ENCODE measurements around the gene KCNN2.

The KCNN2 gene

DNA sequence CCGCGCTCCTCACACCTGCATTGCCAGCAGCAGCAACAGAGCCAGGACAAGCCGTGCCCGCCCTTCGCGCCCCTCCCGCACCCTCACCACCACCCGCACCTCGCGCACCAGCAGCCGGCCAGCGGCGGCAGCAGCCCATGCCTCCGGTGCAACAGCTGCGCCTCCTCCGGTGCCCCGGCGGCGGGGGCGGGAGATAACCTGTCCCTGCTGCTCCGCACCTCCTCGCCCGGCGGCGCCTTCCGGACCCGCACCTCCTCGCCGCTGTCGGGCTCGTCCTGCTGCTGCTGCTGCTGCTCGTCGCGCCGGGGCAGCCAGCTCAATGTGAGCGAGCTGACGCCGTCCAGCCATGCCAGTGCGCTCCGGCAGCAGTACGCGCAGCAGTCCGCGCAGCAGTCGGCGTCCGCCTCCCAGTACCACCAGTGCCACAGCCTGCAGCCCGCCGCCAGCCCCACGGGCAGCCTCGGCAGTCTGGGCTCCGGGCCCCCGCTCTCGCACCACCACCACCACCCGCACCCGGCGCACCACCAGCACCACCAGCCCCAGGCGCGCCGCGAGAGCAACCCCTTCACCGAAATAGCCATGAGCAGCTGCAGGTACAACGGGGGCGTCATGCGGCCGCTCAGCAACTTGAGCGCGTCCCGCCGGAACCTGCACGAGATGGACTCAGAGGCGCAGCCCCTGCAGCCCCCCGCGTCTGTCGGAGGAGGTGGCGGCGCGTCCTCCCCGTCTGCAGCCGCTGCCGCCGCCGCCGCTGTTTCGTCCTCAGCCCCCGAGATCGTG, 517 bp downstream of the KCNN2 start:
- peak in 15 of 51 donors; percentile 14 to 81 (median 56) for DNase-seq

DNA sequence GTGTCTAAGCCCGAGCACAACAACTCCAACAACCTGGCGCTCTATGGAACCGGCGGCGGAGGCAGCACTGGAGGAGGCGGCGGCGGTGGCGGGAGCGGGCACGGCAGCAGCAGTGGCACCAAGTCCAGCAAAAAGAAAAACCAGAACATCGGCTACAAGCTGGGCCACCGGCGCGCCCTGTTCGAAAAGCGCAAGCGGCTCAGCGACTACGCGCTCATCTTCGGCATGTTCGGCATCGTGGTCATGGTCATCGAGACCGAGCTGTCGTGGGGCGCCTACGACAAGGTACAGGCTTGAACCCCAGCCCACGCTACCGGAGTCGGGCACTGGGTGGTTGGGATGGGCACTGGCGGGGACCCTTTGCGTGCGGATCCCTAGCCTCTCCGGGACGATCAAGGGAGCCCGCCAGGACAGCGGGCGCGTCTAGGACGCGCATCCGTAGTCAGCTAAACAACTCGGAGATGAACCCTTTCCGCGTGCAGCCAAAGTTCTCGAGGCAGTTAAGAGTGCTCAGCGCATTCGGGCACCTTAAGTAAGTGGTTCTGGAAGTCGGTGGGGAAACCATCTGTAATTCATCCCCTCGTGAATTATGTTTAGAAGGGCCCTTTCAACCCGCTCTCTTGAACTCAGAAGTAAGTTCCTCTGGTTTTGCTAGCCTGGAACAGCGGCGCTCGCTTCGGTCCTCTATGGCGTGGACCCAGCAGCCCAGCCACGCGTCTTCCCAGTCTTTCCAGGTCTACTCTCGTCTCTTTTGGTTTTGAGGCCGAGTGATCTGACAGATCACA, 1.3 kb downstream of the KCNN2 start:
- DNase-seq = peak in 10 of 51 donors; percentile 10 to 38 (median 17)

DNA sequence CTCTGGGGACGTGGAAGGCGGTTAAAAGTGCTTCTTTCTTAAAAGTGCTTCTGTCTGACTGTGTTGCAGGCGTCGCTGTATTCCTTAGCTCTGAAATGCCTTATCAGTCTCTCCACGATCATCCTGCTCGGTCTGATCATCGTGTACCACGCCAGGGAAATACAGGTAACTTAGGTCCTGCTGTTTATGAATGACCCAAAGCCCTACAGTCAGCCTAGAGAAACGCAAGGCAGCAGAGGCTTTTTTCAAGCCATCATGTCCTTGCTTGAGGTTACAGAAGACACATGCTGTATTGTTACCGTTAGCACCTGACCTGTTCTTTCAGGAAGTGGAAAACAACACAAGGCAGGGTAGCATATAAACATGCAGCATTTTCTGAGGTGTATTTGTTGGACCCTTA, 2.0 kb downstream of the KCNN2 start:
- peak in 1 of 51 donors; percentile 12 for DNase-seq

DNA sequence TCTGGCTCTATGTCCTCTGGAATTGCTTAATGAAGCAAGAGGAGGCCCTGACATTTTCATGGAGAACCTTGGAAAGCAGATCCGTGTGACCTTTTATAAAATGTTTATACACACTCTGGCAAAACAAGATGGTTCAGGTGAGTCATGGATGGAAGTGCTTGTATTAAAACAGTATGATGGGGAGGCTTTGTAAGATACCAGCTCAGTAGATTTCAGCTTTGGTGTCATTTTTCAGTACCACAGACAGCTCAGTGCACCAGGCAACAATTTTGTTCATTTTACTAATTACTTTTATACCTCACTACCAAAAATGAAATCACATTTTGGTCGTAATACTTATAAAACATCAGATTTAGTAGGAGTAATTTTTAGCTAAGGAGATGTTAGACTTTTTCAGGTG, 5.2 kb downstream of the KCNN2 start:
- no peak for DNase-seq

DNA sequence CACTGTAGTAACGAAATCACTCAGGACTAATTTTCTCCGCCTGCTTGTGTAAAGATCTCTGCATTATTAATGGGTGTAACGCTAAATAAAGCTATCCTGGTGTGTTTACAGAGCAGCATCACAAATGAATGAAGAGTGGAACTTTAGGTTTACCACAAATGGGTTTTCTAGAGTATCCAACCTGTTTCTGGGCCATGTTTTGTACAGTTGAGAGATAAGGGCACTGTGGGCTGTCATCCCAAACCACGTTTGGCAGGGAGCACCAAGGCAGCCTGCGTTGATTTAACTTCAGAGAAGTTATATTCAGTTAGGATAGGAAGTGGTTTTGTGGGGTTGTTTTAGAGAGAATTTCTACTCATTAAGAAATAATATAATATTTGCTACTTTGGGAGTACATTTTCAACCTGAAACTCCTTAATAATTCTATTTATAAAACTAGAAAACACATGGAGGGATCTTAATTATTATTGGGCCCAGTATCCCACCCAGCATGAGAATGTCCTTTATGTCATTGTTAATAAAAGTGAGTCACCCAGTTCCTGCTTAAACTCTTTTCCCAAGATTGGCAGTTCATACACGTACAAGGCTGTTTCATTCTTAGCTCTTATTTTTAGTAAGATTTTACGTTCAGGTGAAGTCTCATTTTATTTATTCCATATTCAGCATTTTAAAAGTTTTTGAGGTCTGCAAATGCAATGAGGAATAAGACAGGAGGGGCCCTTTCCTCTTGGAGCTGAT, 8.0 kb downstream of the KCNN2 start:
- no peak for DNase-seq

DNA sequence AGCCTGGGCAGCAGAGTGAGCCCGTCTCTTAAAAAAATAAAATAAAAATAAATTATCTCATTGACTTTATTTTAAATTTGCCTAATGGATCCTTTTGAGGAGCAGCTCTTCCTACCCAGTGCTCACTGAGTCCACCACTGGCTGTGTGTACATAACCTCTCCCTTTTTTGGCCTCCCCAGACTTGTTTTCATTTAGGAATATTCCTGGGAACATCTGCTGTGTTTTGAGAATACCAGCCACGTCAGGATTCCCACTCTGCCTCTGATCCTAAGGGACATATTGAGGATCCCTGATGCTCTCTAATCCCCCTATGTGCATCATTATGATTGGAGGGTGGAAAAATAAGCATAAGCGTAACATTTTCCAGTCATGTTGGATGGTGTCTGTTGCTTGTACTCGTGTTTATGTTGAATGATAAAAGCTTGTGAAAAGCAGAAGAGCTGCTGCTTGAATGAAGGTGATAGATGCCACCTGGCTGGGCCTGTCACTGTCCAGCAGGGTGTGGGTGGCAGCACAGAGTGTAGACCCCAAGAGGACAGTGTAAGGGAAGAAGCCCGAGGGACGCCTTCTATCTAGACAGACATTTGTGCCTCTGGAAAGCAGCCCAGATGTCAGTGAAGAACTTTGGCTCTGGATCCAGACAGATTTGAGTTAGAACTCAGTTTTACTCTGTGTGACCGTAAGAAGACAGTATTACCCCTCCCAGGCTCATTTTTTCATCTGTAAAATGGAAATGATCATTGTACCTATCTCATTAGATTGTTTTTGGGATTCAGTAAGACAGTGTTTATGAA, 15.4 kb downstream of the KCNN2 start:
- DNase-seq = no peak

DNA sequence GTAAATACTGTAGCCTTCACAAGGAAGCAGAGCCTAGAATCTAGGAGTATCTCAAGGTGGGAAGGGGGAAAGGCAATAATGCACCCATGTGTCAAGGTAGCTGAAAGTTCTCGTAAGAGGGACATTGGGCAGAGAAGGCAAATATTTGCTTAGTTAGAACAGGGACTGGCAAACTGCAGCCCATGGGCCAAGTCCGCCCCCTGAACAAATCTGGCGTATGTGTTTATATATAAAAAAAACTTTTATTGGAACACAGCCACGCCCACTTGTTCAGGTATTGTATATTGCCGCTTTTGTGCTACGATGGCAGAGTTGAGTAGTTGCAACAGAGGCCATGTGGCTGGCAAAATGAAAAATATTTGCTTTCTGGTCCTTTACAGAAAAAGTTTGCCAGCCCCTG, 16.1 kb downstream of the KCNN2 start:
- no peak for DNase-seq

DNA sequence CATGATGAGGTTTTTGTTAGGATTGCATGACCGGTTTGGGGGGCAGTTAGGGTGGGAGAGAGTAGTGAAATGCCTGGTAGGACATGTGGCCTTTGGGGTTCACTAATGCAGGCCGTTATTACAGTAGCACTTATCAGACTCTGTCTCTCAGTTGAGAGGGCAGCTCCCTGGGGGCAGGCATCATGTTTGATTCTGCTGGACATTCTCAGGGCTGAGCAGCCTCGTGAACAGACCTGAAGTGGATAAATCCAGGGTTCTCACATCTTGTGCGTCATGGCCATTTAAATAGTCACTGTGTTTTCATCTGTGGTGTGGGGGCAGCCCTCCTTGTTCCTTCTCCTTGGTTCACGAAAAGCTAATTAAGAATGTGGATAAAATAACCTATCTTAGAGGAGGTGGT, 18.9 kb downstream of the KCNN2 start:
- DNase-seq = no peak

DNA sequence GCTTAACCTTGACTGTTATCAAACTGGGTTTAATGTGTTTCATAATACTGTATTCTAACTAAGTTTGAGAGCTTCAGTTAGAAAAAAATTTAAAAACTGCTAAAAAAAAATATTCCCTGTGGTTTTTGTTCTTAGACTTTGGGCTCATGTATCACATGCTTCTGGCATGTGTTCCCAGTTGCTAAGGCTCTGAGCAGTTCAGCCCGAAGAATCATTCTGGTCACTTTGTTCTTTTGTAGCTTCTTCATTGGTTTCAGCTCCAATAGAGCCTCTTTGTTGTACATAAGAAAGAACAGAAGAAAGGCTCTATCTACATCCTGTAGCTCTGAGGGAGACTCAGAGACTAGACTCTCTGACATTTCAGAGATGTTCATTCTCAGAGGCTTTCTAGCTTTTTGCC, 25.6 kb downstream of the KCNN2 start:
- DNase-seq = peak in 2 of 51 donors; percentile 3 to 9

DNA sequence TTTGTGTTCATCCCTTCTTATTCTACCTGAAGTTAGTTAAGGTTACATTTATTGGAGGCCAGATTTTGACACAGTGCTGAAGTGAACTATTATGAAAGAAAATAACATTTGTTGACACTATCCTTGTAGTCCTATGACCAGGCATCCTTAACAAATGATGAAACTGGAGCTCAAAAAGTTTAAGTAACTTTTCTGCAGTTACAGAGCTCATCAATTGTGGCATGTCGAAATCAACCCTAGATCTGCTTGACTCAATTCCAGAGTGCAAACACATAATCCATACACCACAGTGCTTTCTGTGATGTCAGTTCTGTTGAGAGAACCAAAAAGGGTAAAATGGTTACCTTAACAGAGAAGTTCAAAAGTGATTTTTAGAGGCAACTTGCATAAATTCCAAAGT, 28.6 kb downstream of the KCNN2 start:
- no peak for DNase-seq

DNA sequence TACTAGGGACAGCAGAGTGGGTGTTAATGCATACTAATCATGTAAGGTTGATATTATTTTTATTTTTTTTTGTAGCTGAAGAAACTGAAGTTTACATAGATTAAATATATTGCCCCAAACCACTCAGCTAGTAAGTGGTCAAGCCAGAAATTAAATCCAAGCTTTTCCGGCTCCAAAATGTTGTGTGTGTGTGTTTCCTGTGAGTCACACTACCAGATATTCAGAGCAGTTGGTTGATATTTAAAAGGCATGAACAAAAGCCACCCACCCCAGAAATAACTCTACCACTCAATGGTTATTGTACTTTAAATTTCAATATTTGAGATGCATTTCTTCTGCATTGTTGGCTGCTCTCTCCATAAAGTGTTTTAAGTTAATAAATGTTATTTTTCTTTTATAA, 29.5 kb downstream of the KCNN2 start:
- DNase-seq = no peak

DNA sequence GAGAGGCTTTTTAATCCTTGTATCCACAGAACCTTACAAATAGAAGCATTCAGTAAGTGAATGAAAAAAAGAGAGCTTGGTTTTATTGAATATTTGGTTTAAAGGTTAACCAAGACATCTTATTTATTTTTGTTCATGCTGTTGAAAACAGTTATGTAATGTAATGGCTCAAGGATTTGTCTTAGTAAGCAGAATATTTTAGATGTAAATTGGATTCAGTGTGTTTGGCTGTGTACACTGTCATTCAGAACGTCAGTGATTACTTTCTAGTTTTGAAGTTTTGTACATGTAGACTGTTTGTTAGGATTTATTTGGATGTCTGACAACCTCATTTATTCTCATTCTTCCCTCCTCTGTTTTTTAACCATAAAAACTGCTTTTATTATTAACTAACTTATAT, 31.3 kb downstream of the KCNN2 start:
- no peak for DNase-seq

DNA sequence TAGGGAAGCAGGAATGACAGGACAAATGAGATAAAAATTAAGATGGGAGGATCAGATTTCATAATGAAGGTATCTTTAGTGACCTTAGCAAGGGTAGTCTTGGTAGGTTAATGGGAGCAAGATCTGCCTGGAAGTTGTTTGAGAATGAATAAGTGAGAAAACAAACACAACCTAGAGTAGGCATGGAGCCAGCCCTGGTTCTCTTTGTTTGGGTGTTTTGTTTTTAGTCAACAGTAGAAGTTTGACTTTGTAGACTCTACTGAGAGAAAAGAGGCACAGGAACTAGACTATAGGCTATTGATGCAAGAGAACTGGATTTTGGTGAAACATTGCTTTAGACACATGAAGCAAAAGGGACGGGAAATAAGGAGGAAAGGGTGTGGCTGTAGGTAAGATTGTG, 40.3 kb downstream of the KCNN2 start:
- DNase-seq = no peak

DNA sequence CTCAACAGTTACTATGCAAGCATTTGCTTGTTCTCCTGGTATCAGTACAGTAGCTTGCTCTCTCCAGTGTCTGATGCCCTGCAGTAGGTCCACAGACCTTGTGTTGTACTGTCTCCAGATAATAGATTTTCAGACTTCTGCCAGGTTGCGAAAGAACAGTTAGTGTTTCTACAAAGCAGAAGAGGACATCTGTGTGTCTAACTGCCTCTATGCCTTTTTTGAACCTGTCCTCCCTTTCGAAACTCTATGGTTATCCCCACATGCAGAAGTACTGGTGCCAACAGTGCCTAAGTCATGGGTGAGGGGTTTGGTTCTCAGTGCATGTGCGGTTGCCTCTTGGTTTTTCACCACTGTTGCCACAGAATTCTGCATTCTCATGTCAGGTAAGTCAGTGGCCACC, 45.9 kb downstream of the KCNN2 start:
- DNase-seq = no peak

DNA sequence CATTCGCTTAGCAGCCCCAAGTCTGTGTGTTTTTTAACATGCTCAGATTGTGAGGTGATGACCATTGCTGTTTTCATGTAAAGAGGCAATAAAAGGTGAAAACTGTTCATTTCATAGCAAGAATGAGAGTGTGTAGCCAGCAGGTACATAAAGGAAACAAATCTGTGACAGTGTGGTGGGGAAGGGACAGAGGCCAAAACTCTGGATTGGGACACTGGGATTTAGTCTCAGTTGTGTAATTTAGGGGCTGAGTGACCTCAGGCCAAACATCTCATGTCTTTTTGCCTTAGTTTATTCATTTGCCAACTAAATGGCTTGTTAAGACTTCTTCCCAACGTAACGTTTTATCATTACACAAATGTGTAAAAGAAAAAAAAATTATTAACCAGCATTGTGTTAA, 47.0 kb downstream of the KCNN2 start:
- DNase-seq = no peak

DNA sequence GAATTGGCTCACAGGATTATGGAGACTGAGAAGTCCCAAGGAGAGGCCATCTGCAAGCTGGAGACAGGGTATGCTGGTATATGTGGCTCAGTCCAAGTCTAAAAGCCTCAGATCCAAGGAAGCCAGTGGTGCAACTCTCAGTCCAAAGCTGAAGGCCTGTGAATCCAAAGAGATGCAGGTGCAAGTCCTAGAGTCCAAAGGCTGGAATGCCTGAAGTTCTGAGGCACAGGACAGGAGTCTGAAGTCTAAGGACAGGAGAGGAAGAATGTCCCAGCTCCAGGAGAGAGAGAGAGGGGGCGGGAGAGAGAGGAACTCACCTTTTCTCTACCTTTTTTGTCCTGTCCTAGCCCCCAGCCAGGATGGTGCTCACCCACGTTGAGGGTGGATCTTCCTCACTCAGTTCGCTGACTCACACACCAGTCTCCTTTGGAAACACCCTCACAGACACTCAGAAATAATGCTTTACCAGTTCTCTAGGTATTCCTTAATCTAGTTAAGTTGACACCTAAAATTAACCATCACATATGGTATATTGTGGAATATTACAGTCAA, 49.6 kb downstream of the KCNN2 start:
- DNase-seq = no peak

DNA sequence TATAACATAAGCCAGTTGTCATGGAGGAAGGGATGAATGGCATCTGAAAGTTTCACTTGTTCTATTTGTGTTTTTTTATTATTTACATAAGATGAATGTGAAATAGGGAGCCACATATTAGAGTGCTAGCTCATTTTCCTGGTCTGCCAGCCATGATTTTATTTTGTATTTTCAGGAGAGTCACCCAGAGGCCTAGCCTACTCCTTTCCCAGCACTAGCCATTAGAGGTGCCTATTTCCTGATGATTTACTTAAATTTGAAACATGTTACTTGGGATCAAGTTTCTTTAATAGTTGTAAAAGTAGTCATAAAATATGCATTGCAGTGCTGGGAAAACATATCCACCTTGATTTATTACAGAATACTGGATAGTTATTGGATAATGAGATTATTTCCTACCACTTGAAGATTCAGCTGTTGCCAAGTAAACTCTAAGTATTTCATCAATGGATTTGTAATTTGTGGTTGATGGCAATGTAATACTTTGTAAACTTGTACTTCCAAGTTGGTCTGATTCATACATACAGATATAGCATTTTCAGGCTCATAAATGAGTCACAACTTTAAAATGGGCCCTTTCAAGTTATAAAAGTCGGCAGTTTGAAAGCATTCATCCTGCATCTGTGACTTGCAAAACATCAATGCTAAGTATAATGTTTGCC, 50.8 kb downstream of the KCNN2 start:
- DNase-seq = no peak

DNA sequence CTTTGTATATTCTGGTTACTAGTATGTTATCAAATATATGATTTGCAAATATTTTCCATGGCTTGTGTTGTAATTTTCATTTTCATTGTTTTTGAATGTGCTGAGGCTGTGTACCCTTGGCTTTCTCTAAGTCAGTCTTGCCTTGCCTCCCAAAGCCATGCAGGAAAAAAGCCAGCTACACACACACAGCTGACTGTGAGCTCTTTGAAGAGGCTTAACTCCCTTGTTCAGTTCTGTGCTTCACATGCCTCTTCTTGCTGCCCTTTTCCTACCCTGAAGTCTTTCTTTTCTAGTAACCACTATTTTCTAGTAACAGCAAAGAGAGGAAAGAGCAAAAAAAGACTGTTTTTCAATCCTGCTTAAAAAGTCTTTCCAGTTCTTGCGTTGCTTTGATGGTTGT, 53.9 kb downstream of the KCNN2 start:
- DNase-seq = peak in 11 of 51 donors; percentile 2 to 34 (median 5)

DNA sequence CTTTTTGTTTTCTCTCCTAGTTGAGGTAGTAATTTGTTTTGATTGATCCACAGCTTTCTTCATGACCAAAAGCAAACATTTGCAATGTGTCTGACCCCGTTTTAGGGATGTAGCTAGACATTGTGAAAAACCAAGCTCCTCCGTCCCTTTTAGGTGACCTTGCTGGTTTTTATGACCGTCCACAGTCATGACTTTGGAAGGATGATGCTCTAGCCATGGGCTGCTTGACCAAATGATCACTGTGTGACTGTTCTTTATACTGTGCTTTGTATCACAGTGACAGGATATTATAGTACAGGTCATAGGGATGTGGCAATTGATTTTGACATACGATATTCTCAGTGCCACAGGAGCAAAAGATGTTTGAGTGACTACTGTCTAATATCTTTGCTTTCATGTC, 54.4 kb downstream of the KCNN2 start:
- no peak for DNase-seq

DNA sequence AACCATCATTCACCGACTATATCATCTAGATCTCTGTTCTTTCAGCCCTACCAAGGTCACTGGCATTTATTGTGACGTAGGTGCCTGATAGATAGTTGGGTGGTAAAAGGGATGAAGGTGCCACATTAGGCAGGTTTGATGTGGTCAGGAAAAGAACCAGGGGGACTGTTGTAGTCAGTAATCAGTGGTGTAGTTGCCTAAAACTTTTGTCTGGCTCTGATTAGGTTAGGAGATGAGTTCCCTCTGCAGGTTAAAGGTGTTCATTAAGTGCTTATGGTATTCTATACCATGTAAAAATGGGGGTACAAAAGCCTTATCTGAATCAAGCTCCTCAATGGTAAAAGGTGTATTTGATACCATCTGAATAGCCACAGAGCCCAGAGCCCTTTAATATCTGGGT, 55.6 kb downstream of the KCNN2 start:
- no peak for DNase-seq

Measured in hypothalamus (tissue), 51 donors.